ENCODE results near the gene AAK1. TPM values are rescaled to one million over a fixed set of nuclear protein-coding genes. Genes with fewer than 3 reads are reported as not detected.

Gene AAK1
- total RNA-seq, 3 donors from 2014 or later = 62.4 to 68.4 (median 66.2) TPM

- Histone ChIP-seq H3K36me3 (ENCODE audit: low read depth) (no peaks in the 10 kb centered on the region), H3K4me3 (no peak overlapping the region), H3K4me1 (ENCODE audit: low read depth) (no peaks in the 10 kb centered on the region), H3K9me3 (no peaks in the 10 kb centered on the region)
- TF ChIP-seq, protein P1, sequence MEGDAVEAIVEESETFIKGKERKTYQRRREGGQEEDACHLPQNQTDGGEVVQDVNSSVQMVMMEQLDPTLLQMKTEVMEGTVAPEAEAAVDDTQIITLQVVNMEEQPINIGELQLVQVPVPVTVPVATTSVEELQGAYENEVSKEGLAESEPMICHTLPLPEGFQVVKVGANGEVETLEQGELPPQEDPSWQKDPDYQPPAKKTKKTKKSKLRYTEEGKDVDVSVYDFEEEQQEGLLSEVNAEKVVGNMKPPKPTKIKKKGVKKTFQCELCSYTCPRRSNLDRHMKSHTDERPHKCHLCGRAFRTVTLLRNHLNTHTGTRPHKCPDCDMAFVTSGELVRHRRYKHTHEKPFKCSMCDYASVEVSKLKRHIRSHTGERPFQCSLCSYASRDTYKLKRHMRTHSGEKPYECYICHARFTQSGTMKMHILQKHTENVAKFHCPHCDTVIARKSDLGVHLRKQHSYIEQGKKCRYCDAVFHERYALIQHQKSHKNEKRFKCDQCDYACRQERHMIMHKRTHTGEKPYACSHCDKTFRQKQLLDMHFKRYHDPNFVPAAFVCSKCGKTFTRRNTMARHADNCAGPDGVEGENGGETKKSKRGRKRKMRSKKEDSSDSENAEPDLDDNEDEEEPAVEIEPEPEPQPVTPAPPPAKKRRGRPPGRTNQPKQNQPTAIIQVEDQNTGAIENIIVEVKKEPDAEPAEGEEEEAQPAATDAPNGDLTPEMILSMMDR (IDR thresholded peaks at IDR 0.05) = no peak
- intact Hi-C loops (cut with DNase I, micrococcal nuclease) = no loop called here
- DNase-seq (no peak), ATAC-seq (no peak)
Measured at GRCh38 chr2:69465513-69466456, 177.8 kb downstream of the AAK1 start.

DNA sequence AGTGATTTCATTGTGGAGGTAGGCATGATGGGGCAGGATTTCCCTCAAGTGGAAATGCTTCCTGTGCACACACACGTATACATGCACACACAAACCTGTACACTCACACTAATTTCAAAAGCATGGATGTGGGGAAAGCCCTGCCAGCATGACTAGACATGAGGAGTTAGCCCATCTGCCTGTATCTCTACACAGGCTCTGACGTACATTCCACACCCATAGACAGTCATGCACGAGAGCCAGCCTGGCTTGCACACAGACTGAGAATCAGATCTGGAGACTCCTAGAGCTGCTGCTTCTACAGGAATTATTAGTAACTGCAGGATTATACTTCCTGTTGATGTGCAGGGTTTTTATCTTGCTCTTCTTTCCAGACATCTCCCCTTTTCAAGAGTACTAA, 179.0 kb downstream of the AAK1 start:
- no peak for DNase-seq
- intact Hi-C loops (cut with DNase I, micrococcal nuclease) = no loop called here
- Histone ChIP-seq H3K4me1 (ENCODE audit: low read depth) (no peaks in the 10 kb centered on the region), H3K36me3 (ENCODE audit: low read depth) (no peaks in the 10 kb centered on the region), H3K4me3 (no peak overlapping the region), H3K9me3 (no peaks in the 10 kb centered on the region)
- peak; percentile 30 for ATAC-seq
- TF ChIP-seq, protein P1 (IDR thresholded peaks at IDR 0.05) = no peak

DNA sequence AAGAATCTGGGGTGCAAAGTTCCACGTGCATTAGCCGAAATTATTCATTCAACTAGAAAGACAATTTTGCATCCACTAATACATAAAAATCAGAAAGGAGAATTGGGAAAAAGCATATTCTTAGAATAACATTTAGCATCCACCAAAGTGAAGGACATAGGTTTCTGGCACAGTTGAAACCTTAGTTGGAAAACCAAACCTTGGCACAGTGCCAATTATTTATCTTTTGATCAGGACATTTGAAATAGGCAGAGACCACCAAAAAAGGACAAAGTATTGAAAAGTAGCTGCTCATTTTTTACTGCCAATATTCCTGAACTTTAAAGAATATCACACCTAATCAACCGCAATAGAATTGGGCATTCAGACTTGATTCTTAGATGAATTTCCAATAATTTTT, 180.8 kb downstream of the AAK1 start:
- Histone ChIP-seq H3K4me1 (ENCODE audit: low read depth) (no peaks in the 10 kb centered on the region), H3K9me3 (no peaks in the 10 kb centered on the region), H3K36me3 (ENCODE audit: low read depth) (no peaks in the 10 kb centered on the region), H3K4me3 (no peak overlapping the region)
- ATAC-seq = no peak
- TF ChIP-seq, protein P1 (IDR thresholded peaks at IDR 0.05) = no peak
- intact Hi-C loops (cut with DNase I, micrococcal nuclease) = no loop called here
- DNase-seq = no peak

GRCh38 chr2:69461404-69461803, 182.1 kb downstream of the AAK1 start:
- ATAC-seq (no peak), DNase-seq (no peak)
- Histone ChIP-seq H3K4me3 (no peak overlapping the region), H3K9me3 (no peaks in the 10 kb centered on the region), H3K4me1 (ENCODE audit: low read depth) (no peaks in the 10 kb centered on the region), H3K36me3 (ENCODE audit: low read depth) (no peaks in the 10 kb centered on the region)
- TF ChIP-seq, protein P1 (IDR thresholded peaks at IDR 0.05) = no peak
- intact Hi-C loops (cut with DNase I, micrococcal nuclease) = no loop called here

DNA sequence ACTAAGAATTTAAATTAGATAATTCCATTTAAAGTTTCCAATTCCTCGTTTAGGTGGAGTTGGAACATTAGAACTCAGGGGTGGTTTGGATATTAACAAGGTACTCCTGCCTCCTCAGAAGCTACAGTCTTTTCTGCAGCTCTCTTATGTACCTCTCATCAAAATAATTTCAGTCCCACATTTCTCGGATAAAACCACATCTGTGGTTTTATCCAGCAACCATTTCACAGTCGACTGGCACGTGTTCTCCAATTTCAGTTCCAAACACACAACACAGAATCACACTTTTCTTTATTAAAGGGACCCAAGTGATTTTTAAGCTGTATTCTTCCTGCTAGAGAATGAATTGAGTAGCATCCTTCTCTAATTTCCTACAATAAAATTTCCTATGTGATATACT, 183.6 kb downstream of the AAK1 start:
- no peaks in the 10 kb centered on the region for H3K9me3 ChIP-seq
- DNase-seq (no peak), ATAC-seq (no peak)
- intact Hi-C loops (cut with DNase I, micrococcal nuclease) = no loop called here
- H3K36me3 ChIP-seq (ENCODE audit: low read depth) = no peaks in the 10 kb centered on the region
- H3K4me3 ChIP-seq = no peak overlapping the region
- no peaks in the 10 kb centered on the region for H3K4me1 ChIP-seq (ENCODE audit: low read depth)
- TF ChIP-seq, protein P1 (IDR thresholded peaks at IDR 0.05) = no peak
